Activated naive CD8-positive, alpha-beta T cell treated with anti-CD3 and anti-CD28 coated beads for 36 hours (primary cell): ENCODE data around the gene FCHO2. TPM values are rescaled to one million over a fixed set of nuclear protein-coding genes. Genes with fewer than 3 reads are reported as not detected.
"Not testable (repeated sequence)": the region's sequence is repeated elsewhere in the genome, so short reads cannot be mapped to it uniquely, and the experiment has no call there.

Experiments
- DNase-seq: peaks from one replicate; pipeline ENCODE4 v3.0.0; 2021
- H3K27ac Mint-ChIP-seq: one replicate; pipeline ENCODE4 v1.8.0; 2022; ENCODE audit warnings: mild to moderate bottlenecking, moderate library complexity, mixed read lengths
- H3K27me3 Mint-ChIP-seq: one replicate; pipeline ENCODE4 v1.8.0; 2022; ENCODE audit warnings: mild to moderate bottlenecking, mixed read lengths
- H3K36me3 Mint-ChIP-seq: one replicate; pipeline ENCODE4 v1.8.0; 2021; ENCODE audit warnings: mild to moderate bottlenecking, mixed read lengths
- H3K4me1 Mint-ChIP-seq: one replicate; pipeline ENCODE4 v1.8.0; 2021; ENCODE audit warnings: mixed read lengths
- H3K4me3 Mint-ChIP-seq: one replicate; pipeline ENCODE4 v1.8.0; 2022; ENCODE audit warnings: mild to moderate bottlenecking, moderate library complexity, mixed read lengths
- H3K9me3 Mint-ChIP-seq: one replicate; pipeline ENCODE4 v1.8.0; 2022; ENCODE audit warnings: mixed read lengths
- total RNA-seq, 2 experiments: library from RNA; stranded (reverse); gene quantifications; one replicate each; pipeline ENCODE4 v1.2.3, GENCODE V29; 2021

Gene FCHO2
- total RNA-seq, 2 experiments from 2014 or later: 0.16 to 0.52 TPM

- Mint-ChIP-seq H3K9me3 (no peaks in the 10 kb centered on the region), H3K4me1 (no peaks in the 10 kb centered on the region), H3K27me3 (peaks cover 13% of the 10 kb centered on the region), H3K36me3 (no peaks in the 10 kb centered on the region), H3K27ac (no peak overlapping the region), H3K4me3 (no peak overlapping the region)
- DNase-seq: no peak
Observed at GRCh38 chr5:72947498-72947897, 8.3 kb upstream of the FCHO2 start.

- no peak for DNase-seq
- H3K36me3 Mint-ChIP-seq: no peaks in the 10 kb centered on the region
- no peaks in the 10 kb centered on the region for H3K4me1 Mint-ChIP-seq
- H3K27me3 Mint-ChIP-seq: peaks cover 28% of the 10 kb centered on the region
- H3K9me3 Mint-ChIP-seq: no peaks in the 10 kb centered on the region
- H3K27ac Mint-ChIP-seq: no peak overlapping the region
- H3K4me3 Mint-ChIP-seq: no peak overlapping the region
Observed at GRCh38 chr5:72949481-72949880, 6.4 kb upstream of the FCHO2 start.

GRCh38 chr5:72951671-72952468, 4.0 kb upstream of the FCHO2 start:
- Mint-ChIP-seq H3K27ac (no peak overlapping the region), H3K27me3 (peaks cover 41% of the 10 kb centered on the region), H3K4me1 (peaks cover 13% of the 10 kb centered on the region), H3K36me3 (no peaks in the 10 kb centered on the region), H3K9me3 (no peaks in the 10 kb centered on the region), H3K4me3 (no peak overlapping the region)
- DNase-seq: no peak

- H3K4me3 Mint-ChIP-seq: no peak overlapping the region
- H3K4me1 Mint-ChIP-seq: peaks cover 13% of the 10 kb centered on the region
- H3K36me3 Mint-ChIP-seq: no peaks in the 10 kb centered on the region
- DNase-seq: no peak
- H3K27ac Mint-ChIP-seq: no peak overlapping the region
- H3K27me3 Mint-ChIP-seq: peaks cover 60% of the 10 kb centered on the region
- no peaks in the 10 kb centered on the region for H3K9me3 Mint-ChIP-seq
Observed at GRCh38 chr5:72954389-72954788, 1.5 kb upstream of the FCHO2 start.

GRCh38 chr5:72955143-72955767, 586 bp upstream of the FCHO2 start:
- H3K36me3 Mint-ChIP-seq: no peaks in the 10 kb centered on the region
- H3K27me3 Mint-ChIP-seq: peaks cover 65% of the 10 kb centered on the region
- H3K4me3 Mint-ChIP-seq: peak overlapping the region; percentile 86
- no peaks in the 10 kb centered on the region for H3K9me3 Mint-ChIP-seq
- DNase-seq: no peak
- peak overlapping the region; percentile 54 for H3K27ac Mint-ChIP-seq
- H3K4me1 Mint-ChIP-seq: peaks cover 13% of the 10 kb centered on the region

- Mint-ChIP-seq H3K36me3 (no peaks in the 10 kb centered on the region), H3K4me3 (peak overlapping the region; percentile 86), H3K27ac (no peak overlapping the region), H3K4me1 (peaks cover 13% of the 10 kb centered on the region), H3K27me3 (peaks cover 65% of the 10 kb centered on the region), H3K9me3 (no peaks in the 10 kb centered on the region)
- DNase-seq: peak; percentile 32
Observed at GRCh38 chr5:72956324-72957140, 691 bp downstream of the FCHO2 start.

GRCh38 chr5:72957337-72957736, 1.5 kb downstream of the FCHO2 start:
- H3K27ac Mint-ChIP-seq: no peak overlapping the region

GRCh38 chr5:72959257-72959656, 3.4 kb downstream of the FCHO2 start:
- no peaks in the 10 kb centered on the region for H3K36me3 Mint-ChIP-seq
- H3K27ac Mint-ChIP-seq: no peak overlapping the region
- peaks cover 13% of the 10 kb centered on the region for H3K4me1 Mint-ChIP-seq
- H3K27me3 Mint-ChIP-seq: peaks cover 52% of the 10 kb centered on the region
- H3K9me3 Mint-ChIP-seq: no peaks in the 10 kb centered on the region
- H3K4me3 Mint-ChIP-seq: no peak overlapping the region
- DNase-seq: no peak

More at GRCh38 chr5:72957337-72957736, 1.5 kb downstream of the FCHO2 start:
- Mint-ChIP-seq H3K36me3 (no peaks in the 10 kb centered on the region), H3K4me3 (no peak overlapping the region), H3K4me1 (peaks cover 13% of the 10 kb centered on the region), H3K9me3 (no peaks in the 10 kb centered on the region), H3K27me3 (peaks cover 65% of the 10 kb centered on the region)
- no peak for DNase-seq

GRCh38 chr5:72974481-72974880, 18.6 kb downstream of the FCHO2 start:
- not testable (repeated sequence) for H3K4me1 Mint-ChIP-seq, H3K9me3 Mint-ChIP-seq, H3K36me3 Mint-ChIP-seq, H3K27ac Mint-ChIP-seq, H3K4me3 Mint-ChIP-seq, DNase-seq
- H3K27me3 Mint-ChIP-seq: peaks cover 15% of the 10 kb centered on the region

- H3K4me3 Mint-ChIP-seq, H3K36me3 Mint-ChIP-seq, DNase-seq, H3K4me1 Mint-ChIP-seq, H3K27ac Mint-ChIP-seq, H3K9me3 Mint-ChIP-seq: not testable (repeated sequence)
- peaks cover 15% of the 10 kb centered on the region for H3K27me3 Mint-ChIP-seq
Observed at GRCh38 chr5:72976810-72977209, 21.0 kb downstream of the FCHO2 start.

- H3K9me3 Mint-ChIP-seq: no peaks in the 10 kb centered on the region
- H3K27ac Mint-ChIP-seq: no peak overlapping the region
- no peaks in the 10 kb centered on the region for H3K36me3 Mint-ChIP-seq
- no peak for DNase-seq
- H3K27me3 Mint-ChIP-seq: peaks cover 19% of the 10 kb centered on the region
- H3K4me3 Mint-ChIP-seq: no peak overlapping the region
- H3K4me1 Mint-ChIP-seq: peaks cover 2% of the 10 kb centered on the region
Observed at GRCh38 chr5:72985719-72986118, 29.9 kb downstream of the FCHO2 start.

- Mint-ChIP-seq H3K4me3 (no peak overlapping the region), H3K36me3 (peaks cover under 1% of the 10 kb centered on the region), H3K27ac (no peak overlapping the region), H3K27me3 (peaks cover 33% of the 10 kb centered on the region), H3K4me1 (peaks cover 5% of the 10 kb centered on the region), H3K9me3 (peaks cover 3% of the 10 kb centered on the region)
- DNase-seq: no peak
Observed at GRCh38 chr5:72988769-72989168, 32.9 kb downstream of the FCHO2 start.

- no peak for DNase-seq
- no peak overlapping the region for H3K27ac Mint-ChIP-seq
- peaks cover 8% of the 10 kb centered on the region for H3K36me3 Mint-ChIP-seq
- H3K9me3 Mint-ChIP-seq: peaks cover 6% of the 10 kb centered on the region
- H3K4me3 Mint-ChIP-seq: no peak overlapping the region
- peaks cover 7% of the 10 kb centered on the region for H3K4me1 Mint-ChIP-seq
- peaks cover 26% of the 10 kb centered on the region for H3K27me3 Mint-ChIP-seq
Observed at GRCh38 chr5:72991394-72991793, 35.6 kb downstream of the FCHO2 start.

GRCh38 chr5:72994578-72994977, 38.7 kb downstream of the FCHO2 start:
- Mint-ChIP-seq H3K4me1 (peaks cover 7% of the 10 kb centered on the region), H3K27ac (no peak overlapping the region), H3K4me3 (no peak overlapping the region), H3K36me3 (peaks cover 8% of the 10 kb centered on the region), H3K27me3 (peaks cover 24% of the 10 kb centered on the region), H3K9me3 (peaks cover 6% of the 10 kb centered on the region)
- DNase-seq: no peak

GRCh38 chr5:72996632-72997031, 40.8 kb downstream of the FCHO2 start:
- no peak overlapping the region for H3K27ac Mint-ChIP-seq
- H3K9me3 Mint-ChIP-seq: peaks cover 6% of the 10 kb centered on the region
- peaks cover 8% of the 10 kb centered on the region for H3K36me3 Mint-ChIP-seq

More at GRCh38 chr5:72996632-72997031, 40.8 kb downstream of the FCHO2 start:
- no peak overlapping the region for H3K4me3 Mint-ChIP-seq
- peaks cover 2% of the 10 kb centered on the region for H3K4me1 Mint-ChIP-seq
- peaks cover 21% of the 10 kb centered on the region for H3K27me3 Mint-ChIP-seq
- no peak for DNase-seq
